ENCODE data around the gene LAMA5. TPM values are rescaled to one million over a fixed set of nuclear protein-coding genes. Genes with fewer than 3 reads are reported as not detected.

Gene LAMA5
- total and polyA plus RNA-seq, 2 of the 8 experiments (the other 6 are each of a cell fraction or from before 2014, with no cell fraction given): 34.4 to 225 TPM

GRCh38 chr20:62314711-62315302, 52.3 kb downstream of the LAMA5 start (continued):
- no peak for TF ChIP-seq USF2 (IDR thresholded peaks at IDR 0.05; ENCODE audit: low read length)
- no peak for TF ChIP-seq ZNF274 (IDR thresholded peaks at IDR 0.05; ENCODE audit: borderline replicate concordance, extremely low read depth, low read length)
- no peak for TF ChIP-seq TAF7 (optimal IDR thresholded peaks at IDR 0.05; ENCODE audit: borderline replicate concordance, low read depth, low read length)
- TF ChIP-seq KDM4A (IDR thresholded peaks at IDR 0.05; ENCODE audit: low read depth, low read length, severe bottlenecking): no peak
- TF ChIP-seq HDAC2 (IDR thresholded peaks at IDR 0.05; ENCODE audit: borderline replicate concordance in 1 of 2, low read depth in 2 of 2, low read length in 2 of 2): no peak

Data from H1 (cell line).